ENCODE data around the gene MTMR2. TPM values are rescaled to one million over a fixed set of nuclear protein-coding genes. Genes with fewer than 3 reads are reported as not detected.

MTMR2 gene
- total RNA-seq, 1 donor from 2014 or later, result 45.0 TPM

- Mint-ChIP-seq H3K9me3 (ENCODE audit: low read depth) (peaks cover 21% of the 10 kb centered on the region), H3K36me3 (ENCODE audit: insufficient read depth) (no peaks in the 10 kb centered on the region), H3K4me3 (ENCODE audit: low read depth) (no peak overlapping the region), H3K27me3 (no peaks in the 10 kb centered on the region), H3K27ac (no peak overlapping the region), H3K4me1 (ENCODE audit: low read depth) (peaks cover 2% of the 10 kb centered on the region)
- TF ChIP-seq CTCF (IDR thresholded peaks at IDR 0.05; ENCODE audit: unreplicated experiment), result no peak
- no peak for DNase-seq (ENCODE audit: low spot score, unreplicated experiment)
Measured at GRCh38 chr11:95937358-95937757, 13.5 kb upstream of the MTMR2 start.

- Mint-ChIP-seq H3K9me3 (ENCODE audit: low read depth) (peaks cover 31% of the 10 kb centered on the region), H3K27me3 (no peaks in the 10 kb centered on the region), H3K4me3 (ENCODE audit: low read depth) (no peak overlapping the region), H3K27ac (no peak overlapping the region), H3K36me3 (ENCODE audit: insufficient read depth) (no peaks in the 10 kb centered on the region), H3K4me1 (ENCODE audit: low read depth) (peaks cover 2% of the 10 kb centered on the region)
- no peak for DNase-seq (ENCODE audit: low spot score, unreplicated experiment)
- no peak for TF ChIP-seq CTCF (IDR thresholded peaks at IDR 0.05; ENCODE audit: unreplicated experiment)
Measured at GRCh38 chr11:95933594-95933993, 9.7 kb upstream of the MTMR2 start.

GRCh38 chr11:95931916-95932315, 8.0 kb upstream of the MTMR2 start:
- Mint-ChIP-seq H3K9me3 (ENCODE audit: low read depth) (peaks cover 25% of the 10 kb centered on the region), H3K4me3 (ENCODE audit: low read depth) (no peak overlapping the region), H3K4me1 (ENCODE audit: low read depth) (peaks cover 2% of the 10 kb centered on the region), H3K27ac (no peak overlapping the region), H3K36me3 (ENCODE audit: insufficient read depth) (no peaks in the 10 kb centered on the region), H3K27me3 (no peaks in the 10 kb centered on the region)
- no peak for TF ChIP-seq CTCF (IDR thresholded peaks at IDR 0.05; ENCODE audit: unreplicated experiment)
- no peak for DNase-seq (ENCODE audit: low spot score, unreplicated experiment)

GRCh38 chr11:95930948-95931347, 7.0 kb upstream of the MTMR2 start:
- Mint-ChIP-seq H3K9me3 (ENCODE audit: low read depth) (peaks cover 24% of the 10 kb centered on the region), H3K27me3 (no peaks in the 10 kb centered on the region)

GRCh38 chr11:95926726-95927125, 2.8 kb upstream of the MTMR2 start:
- H3K4me3 Mint-ChIP-seq (ENCODE audit: low read depth), result no peak overlapping the region
- no peak for TF ChIP-seq CTCF (IDR thresholded peaks at IDR 0.05; ENCODE audit: unreplicated experiment)
- H3K36me3 Mint-ChIP-seq (ENCODE audit: insufficient read depth), result no peaks in the 10 kb centered on the region
- H3K4me1 Mint-ChIP-seq (ENCODE audit: low read depth), result peaks cover 21% of the 10 kb centered on the region
- no peak for DNase-seq (ENCODE audit: low spot score, unreplicated experiment)
- H3K9me3 Mint-ChIP-seq (ENCODE audit: low read depth), result peaks cover 8% of the 10 kb centered on the region
- no peak overlapping the region for H3K27ac Mint-ChIP-seq
- no peaks in the 10 kb centered on the region for H3K27me3 Mint-ChIP-seq

More at GRCh38 chr11:95930948-95931347, 7.0 kb upstream of the MTMR2 start:
- DNase-seq (ENCODE audit: low spot score, unreplicated experiment), result no peak
- TF ChIP-seq CTCF (IDR thresholded peaks at IDR 0.05; ENCODE audit: unreplicated experiment), result no peak
- H3K4me3 Mint-ChIP-seq (ENCODE audit: low read depth), result no peak overlapping the region
- H3K27ac Mint-ChIP-seq, result no peak overlapping the region
- peaks cover 2% of the 10 kb centered on the region for H3K4me1 Mint-ChIP-seq (ENCODE audit: low read depth)
- H3K36me3 Mint-ChIP-seq (ENCODE audit: insufficient read depth), result no peaks in the 10 kb centered on the region
